Tibial nerve (tissue), 4 donors: ENCODE data around the gene BCL2L11. TPM values are rescaled to one million over a fixed set of nuclear protein-coding genes. Genes with fewer than 3 reads are reported as not detected.

Experiments used
- DNase-seq, 2 donors: peaks; one replicate each; pipeline ENCODE4 v3.0.0-alpha.2; 2019; ENCODE audit warnings: low spot score in 2 of 2
- H3K27ac ChIP-seq, 4 donors: fragments of 200-600 bp; sonication (generic) in 3 of 4; one replicate each; pipeline ENCODE4 v1.5.1; 2017 to 2019; ENCODE audit warnings: mild to moderate bottlenecking in 1 of 4
- H3K27me3 ChIP-seq, 2 donors: fragments of 200-600 bp; sonication (generic) in 1 of 2; one replicate each; pipeline versions ENCODE4 v1.5.1 to v1.6.0; 2017 to 2019
- H3K36me3 ChIP-seq, 3 donors: fragments of 200-600 bp; sonication (generic); one replicate each; pipeline ENCODE4 v1.5.1; 2018 to 2019
- H3K4me1 ChIP-seq, 4 donors: fragments of 200-600 bp; sonication (generic) in 3 of 4; one replicate each; pipeline ENCODE4 v1.5.1; 2017 to 2019
- H3K4me3 ChIP-seq, 4 donors: fragments of 200-600 bp; sonication (generic) in 3 of 4; one replicate each; pipeline ENCODE4 v1.5.1; 2017 to 2019; ENCODE audit warnings: mild to moderate bottlenecking in 1 of 4, moderate library complexity in 1 of 4
- H3K9me3 ChIP-seq, 4 donors: fragments of 200-600 bp; sonication (generic) in 3 of 4; one replicate each; pipeline ENCODE4 v1.5.1; 2017 to 2019
- EP300 ChIP-seq, 2 donors: sonication (generic); formaldehyde crosslinking; IDR thresholded peaks; one replicate each; pipeline ENCODE4 v1.6.1; 2017; ENCODE audit warnings: antibody characterized with exemption in 2 of 2, mild to moderate bottlenecking in 1 of 2
- POLR2A ChIP-seq, 2 donors: fragments of 450-650 bp; IDR thresholded peaks; one replicate each; pipeline ENCODE4 v1.6.1; 2017; ENCODE audit warnings: antibody characterized with exemption in 2 of 2, mild to moderate bottlenecking in 2 of 2, moderate library complexity in 2 of 2
- WGBS, 2 donors: methylation state at CpG; one replicate each; pipeline ENCODE4 v1.1.5; 2018; 5-methylcytosine and 5-hydroxymethylcytosine counted together
- total RNA-seq, 4 donors: library from RNA; depleted of rRNA; stranded (reverse); fragments of >200 nt; gene quantifications; one replicate each; pipeline ENCODE4 v1.1.0, GENCODE V29; 2016
- TF ChIP-seq, protein P1 (sequence below), 5 experiments: fragments of 200-600 bp in 3 of 5; fragments of 450-650 bp in 2 of 5; sonication (generic) in 3 of 5; IDR thresholded peaks; one replicate each; pipeline ENCODE4 v1.5.1; 2016 to 2019; ENCODE audit warnings: antibody characterized with exemption in 5 of 5, mild to moderate bottlenecking in 3 of 5, moderate library complexity in 2 of 5

The BCL2L11 gene
- total RNA-seq, 4 donors from 2014 or later: 8.7 to 36.5 (median 25.8) TPM

DNA sequence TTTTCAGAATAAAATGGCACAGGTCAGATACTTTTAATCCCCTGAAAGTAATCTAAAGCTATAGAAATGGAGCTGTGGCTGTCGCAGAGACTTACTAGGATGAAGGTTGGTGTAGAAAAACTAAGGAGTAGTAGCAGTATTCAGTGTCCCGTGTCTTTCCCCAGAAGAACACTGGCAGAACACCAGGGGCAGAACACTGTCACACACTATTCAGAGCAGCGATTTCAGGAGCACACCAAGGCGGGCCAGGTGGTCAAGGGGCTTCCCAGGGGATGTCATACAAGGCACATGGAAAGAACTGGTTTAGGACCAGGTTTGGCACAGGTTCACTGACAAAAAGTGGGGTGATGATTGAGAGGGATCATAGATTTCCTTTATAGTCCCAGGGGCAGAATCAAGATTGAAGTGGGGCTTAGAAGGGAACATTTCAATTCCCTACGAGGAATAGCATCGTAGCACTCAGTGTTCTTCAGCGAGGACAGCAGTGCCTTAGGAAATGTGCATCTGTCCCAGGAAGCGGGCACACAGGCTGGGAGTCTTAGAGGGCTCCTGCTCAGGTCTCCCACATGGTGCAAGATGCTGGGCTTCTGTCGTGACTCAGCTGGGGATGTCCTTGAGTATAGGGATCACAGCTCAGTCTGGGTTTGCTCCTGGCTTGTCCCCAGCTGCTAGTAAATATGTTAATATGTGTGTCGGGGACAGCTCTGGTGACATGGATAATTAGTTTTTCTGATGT, 22.6 kb downstream of the BCL2L11 start:
- Histone ChIP-seq H3K4me1 (peaks cover 0 to 6% (median 0%) of the 10 kb centered on the region in 4 donors), H3K27me3 (no peaks in the 10 kb centered on the region), H3K4me3 (no peak overlapping the region), H3K36me3 (peaks cover 0 to 3% (median 0%) of the 10 kb centered on the region in 3 donors), H3K9me3 (no peaks in the 10 kb centered on the region), H3K27ac (no peak overlapping the region)
- TF ChIP-seq POLR2A (IDR thresholded peaks at IDR 0.05): no peak
- TF ChIP-seq EP300 (IDR thresholded peaks at IDR 0.05): no peak
- TF ChIP-seq, protein P1, sequence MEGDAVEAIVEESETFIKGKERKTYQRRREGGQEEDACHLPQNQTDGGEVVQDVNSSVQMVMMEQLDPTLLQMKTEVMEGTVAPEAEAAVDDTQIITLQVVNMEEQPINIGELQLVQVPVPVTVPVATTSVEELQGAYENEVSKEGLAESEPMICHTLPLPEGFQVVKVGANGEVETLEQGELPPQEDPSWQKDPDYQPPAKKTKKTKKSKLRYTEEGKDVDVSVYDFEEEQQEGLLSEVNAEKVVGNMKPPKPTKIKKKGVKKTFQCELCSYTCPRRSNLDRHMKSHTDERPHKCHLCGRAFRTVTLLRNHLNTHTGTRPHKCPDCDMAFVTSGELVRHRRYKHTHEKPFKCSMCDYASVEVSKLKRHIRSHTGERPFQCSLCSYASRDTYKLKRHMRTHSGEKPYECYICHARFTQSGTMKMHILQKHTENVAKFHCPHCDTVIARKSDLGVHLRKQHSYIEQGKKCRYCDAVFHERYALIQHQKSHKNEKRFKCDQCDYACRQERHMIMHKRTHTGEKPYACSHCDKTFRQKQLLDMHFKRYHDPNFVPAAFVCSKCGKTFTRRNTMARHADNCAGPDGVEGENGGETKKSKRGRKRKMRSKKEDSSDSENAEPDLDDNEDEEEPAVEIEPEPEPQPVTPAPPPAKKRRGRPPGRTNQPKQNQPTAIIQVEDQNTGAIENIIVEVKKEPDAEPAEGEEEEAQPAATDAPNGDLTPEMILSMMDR (IDR thresholded peaks at IDR 0.05): no peak
- WGBS, 2 donors: 94% methylated on average over 10 of the region's 10 CpGs
- DNase-seq: no peak

DNA sequence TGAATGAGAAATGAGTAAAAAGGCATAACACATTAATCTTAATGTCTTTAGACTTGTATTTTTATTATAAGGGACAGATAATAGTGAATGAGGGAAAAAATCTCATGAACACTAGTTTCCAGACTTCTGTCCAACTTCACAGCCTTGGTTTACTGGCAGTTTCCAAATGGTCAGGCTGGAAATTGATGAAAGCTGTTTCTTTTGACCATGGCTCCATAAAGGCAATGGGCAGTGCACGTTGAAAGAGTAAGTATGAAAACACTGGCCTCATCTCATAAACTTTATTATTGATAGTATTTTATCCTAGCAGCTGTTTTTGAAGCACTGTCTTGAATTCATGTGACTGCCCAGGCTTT, 23.1 kb downstream of the BCL2L11 start:
- TF ChIP-seq POLR2A (IDR thresholded peaks at IDR 0.05) (no peak), EP300 (IDR thresholded peaks at IDR 0.05) (no peak)
- TF ChIP-seq, protein P1 (IDR thresholded peaks at IDR 0.05): no peak
- DNase-seq: no peak
- peaks cover 0 to 3% (median 0%) of the 10 kb centered on the region in 3 donors for H3K36me3 ChIP-seq
- WGBS, 2 donors: 65 to 73% methylated on average over 1 of the region's 1 CpG
- no peaks in the 10 kb centered on the region for H3K27me3 ChIP-seq
- no peak overlapping the region for H3K27ac ChIP-seq
- no peak overlapping the region for H3K4me3 ChIP-seq
- no peaks in the 10 kb centered on the region for H3K9me3 ChIP-seq
- peaks cover 0 to 12% (median 2%) of the 10 kb centered on the region in 4 donors for H3K4me1 ChIP-seq

DNA sequence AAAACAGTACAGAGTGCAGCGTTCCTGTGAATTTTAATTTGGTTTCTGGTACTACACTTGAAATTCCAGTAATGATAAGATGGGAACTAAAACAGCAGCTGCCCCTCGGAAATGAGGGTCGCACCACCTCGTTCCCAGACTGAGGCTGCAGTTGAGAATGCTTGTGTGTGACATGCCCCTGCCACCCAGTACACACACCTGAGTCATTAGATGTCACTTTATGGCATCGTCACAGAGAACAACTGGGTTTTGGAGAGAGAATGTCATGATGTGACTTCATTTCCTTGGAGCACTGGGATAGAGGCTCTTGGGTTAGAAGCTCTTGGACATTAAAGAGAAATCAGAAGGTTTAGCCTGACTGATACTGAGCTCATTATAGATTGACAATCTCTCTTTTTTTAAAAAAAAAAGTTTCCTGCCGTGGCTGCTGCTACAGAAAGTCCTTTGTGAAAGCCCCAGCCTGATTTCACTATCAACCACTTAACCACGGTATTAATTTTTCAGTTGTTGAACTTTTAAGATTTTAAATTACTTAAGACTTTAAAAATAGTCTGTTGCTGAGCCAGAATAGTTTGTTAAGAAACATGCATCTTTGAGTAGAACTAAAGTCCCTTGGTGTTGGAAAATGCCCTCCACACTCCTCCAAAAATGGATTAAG, 24.5 kb downstream of the BCL2L11 start:
- peaks cover 0 to 19% (median 2%) of the 10 kb centered on the region in 4 donors for H3K4me1 ChIP-seq
- H3K9me3 ChIP-seq: no peaks in the 10 kb centered on the region

DNA sequence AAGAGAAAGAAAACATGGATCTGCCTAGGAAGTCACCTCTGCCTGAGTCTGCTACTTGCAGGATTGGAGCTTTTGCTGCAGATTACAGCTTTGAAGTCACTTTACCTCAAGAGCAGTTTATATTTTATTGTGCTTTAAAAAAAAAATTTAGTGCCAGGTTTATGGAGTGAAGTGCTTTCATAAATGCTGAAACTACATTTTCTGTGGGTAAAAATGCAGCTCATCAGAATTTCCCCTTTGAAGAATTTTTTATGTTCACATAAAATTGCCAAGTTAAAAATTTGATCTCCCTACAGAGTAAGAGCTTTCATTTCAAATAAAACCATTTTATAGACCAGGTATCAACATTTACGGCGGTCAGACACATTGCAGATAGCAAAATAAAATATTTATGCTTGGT, 25.2 kb downstream of the BCL2L11 start:
- Histone ChIP-seq H3K27me3 (no peaks in the 10 kb centered on the region), H3K4me1 (peaks cover 0 to 19% (median 2%) of the 10 kb centered on the region in 4 donors), H3K36me3 (peaks cover 0 to 8% (median 0%) of the 10 kb centered on the region in 3 donors), H3K9me3 (no peaks in the 10 kb centered on the region), H3K4me3 (no peak overlapping the region), H3K27ac (no peak overlapping the region)
- TF ChIP-seq, protein P1 (IDR thresholded peaks at IDR 0.05): no peak
- TF ChIP-seq POLR2A (IDR thresholded peaks at IDR 0.05): no peak
- TF ChIP-seq EP300 (IDR thresholded peaks at IDR 0.05): no peak
- 97 to 99% methylated on average over 2 of the region's 2 CpGs for WGBS, 2 donors
- no peak for DNase-seq

More for the DNA sequence above, 24.5 kb downstream of the BCL2L11 start:
- Histone ChIP-seq H3K36me3 (peaks cover 0 to 3% (median 0%) of the 10 kb centered on the region in 3 donors), H3K4me3 (no peak overlapping the region), H3K27ac (no peak overlapping the region), H3K27me3 (no peaks in the 10 kb centered on the region)
- no peak for DNase-seq
- no peak for TF ChIP-seq POLR2A (IDR thresholded peaks at IDR 0.05)
- TF ChIP-seq, protein P1 (IDR thresholded peaks at IDR 0.05): no peak
- TF ChIP-seq EP300 (IDR thresholded peaks at IDR 0.05): no peak
- WGBS, 2 donors: 82 to 84% methylated on average over 7 of the region's 7 CpGs
